Hepatocyte (in vitro differentiated cells): ENCODE measurements around the gene ZNRF4. TPM values are rescaled to one million over a fixed set of nuclear protein-coding genes. Genes with fewer than 3 reads are reported as not detected.

Source experiments
- DNase-seq: peaks from one replicate; pipeline ENCODE4 v3.0.0-alpha.2; 2016; ENCODE audit warnings: low spot score
- H2AFZ ChIP-seq: fragments of 200-600 bp; sonication (generic); 2 replicates; pipeline ENCODE4 v1.6.0; 2016; ENCODE audit warnings: antibody characterized with exemption, mild to moderate bottlenecking
- H3K27ac ChIP-seq: fragments of 200-600 bp; sonication (generic); 2 replicates; pipeline ENCODE4 v1.5.1; 2016; ENCODE audit warnings: mild to moderate bottlenecking
- H3K27me3 ChIP-seq: fragments of 200-600 bp; sonication (generic); 2 replicates; pipeline ENCODE4 v1.6.1; 2016
- H3K36me3 ChIP-seq: fragments of 200-600 bp; sonication (generic); replicated peaks from 2 replicates; pipeline ENCODE4 v1.5.1; 2016; ENCODE audit warnings: low read depth; ENCODE audit not compliant: insufficient read depth
- H3K4me1 ChIP-seq: fragments of 200-600 bp; sonication (generic); 2 replicates; pipeline ENCODE4 v1.5.1; 2016; ENCODE audit warnings: mild to moderate bottlenecking, moderate library complexity; ENCODE audit not compliant: insufficient read depth
- H3K4me2 ChIP-seq: fragments of 200-600 bp; sonication (generic); 2 replicates; pipeline ENCODE4 v1.6.0; 2016
- H3K4me3 ChIP-seq: fragments of 200-600 bp; sonication (generic); 2 replicates; pipeline ENCODE4 v1.5.1; 2016; ENCODE audit warnings: mild to moderate bottlenecking
- H3K79me2 ChIP-seq: fragments of 200-600 bp; sonication (generic); 2 replicates; pipeline ENCODE4 v1.6.0; 2017; ENCODE audit warnings: mild to moderate bottlenecking
- H3K9me2 ChIP-seq: fragments of 200-600 bp; sonication (generic); replicated peaks from 2 replicates; pipeline ENCODE4 v1.6.0; 2017; ENCODE audit warnings: mild to moderate bottlenecking; ENCODE audit not compliant: insufficient read depth
- H3K9me3 ChIP-seq: fragments of 200-600 bp; sonication (generic); 2 replicates; pipeline ENCODE4 v1.5.1; 2016; ENCODE audit warnings: low read depth, mild to moderate bottlenecking
- H4K20me1 ChIP-seq: fragments of 200-600 bp; sonication (generic); 2 replicates; pipeline ENCODE4 v1.6.0; 2016; ENCODE audit warnings: mild to moderate bottlenecking; ENCODE audit not compliant: insufficient read depth, poor library complexity, severe bottlenecking
- EZH2 ChIP-seq: fragments of 200-600 bp; sonication (generic); IDR thresholded peaks from 2 replicates; pipeline ENCODE4 v1.6.1; 2016; ENCODE audit warnings: antibody characterized with exemption, mild to moderate bottlenecking, borderline replicate concordance
- EZH2phosphoT487 ChIP-seq: fragments of 200-600 bp; sonication (generic); IDR thresholded peaks from one replicate; pipeline ENCODE4 v1.6.1; 2018; ENCODE audit warnings: antibody characterized with exemption, mild to moderate bottlenecking, low read depth, moderate library complexity; ENCODE audit not compliant: unreplicated experiment, severe bottlenecking
- WGBS: methylation state at CpG from one replicate; pipeline ENCODE4 v1.1.6; 2016; ENCODE audit warnings: low lambda C conversion rate; ENCODE audit errors: missing lambda C conversion rate; 5-methylcytosine and 5-hydroxymethylcytosine counted together
- polyA plus RNA-seq: library from polyadenylated mRNA; unstranded; fragments of >200 nt; fragmentation: Nextera tagmentation; extraction: Ambion mirVana; gene quantifications from 2 replicates; pipeline ENCODE4 v1.2.1, GENCODE V29; 2016
- total RNA-seq: library from RNA; depleted of rRNA; stranded (reverse); fragments of >200 nt; gene quantifications from 2 replicates; pipeline ENCODE4 v1.2.3, GENCODE V29; 2014
- TF ChIP-seq, protein P1 (sequence below): fragments of 200-600 bp; sonication (generic); IDR thresholded peaks from 2 replicates; pipeline ENCODE4 v1.5.1; 2016; ENCODE audit warnings: antibody characterized with exemption, mild to moderate bottlenecking; ENCODE audit not compliant: poor library complexity

The ZNRF4 gene
- total and polyA plus RNA-seq, 2 experiments from 2014 or later = not detected

DNA sequence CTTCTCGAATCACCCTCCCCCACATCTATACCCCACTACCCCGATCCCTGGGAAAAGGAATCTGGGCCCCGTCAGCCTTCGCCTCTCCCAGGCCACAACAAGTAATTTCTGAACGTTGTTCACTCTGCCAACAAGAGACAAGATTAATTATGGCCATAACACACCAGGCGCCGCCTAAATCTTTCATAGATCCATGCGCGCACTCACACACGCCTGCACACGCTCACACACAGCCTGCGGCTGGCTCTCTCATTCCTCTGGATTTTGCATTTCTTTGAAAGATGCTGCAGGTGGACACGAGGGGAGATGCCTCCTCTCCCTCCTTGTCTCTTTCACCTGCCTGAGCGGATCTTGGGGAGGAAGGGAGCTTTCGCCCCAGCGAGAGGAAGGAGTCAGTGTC is 17.1 kb downstream of the ZNRF4 start:
- no peak overlapping the region for H3K27ac ChIP-seq
- H3K9me2 ChIP-seq = no peaks in the 10 kb centered on the region
- H3K4me2 ChIP-seq = no peak overlapping the region
- no peaks in the 10 kb centered on the region for H4K20me1 ChIP-seq
- no peak for DNase-seq
- WGBS = 88% methylated on average over 16 of the region's 16 CpGs
- no peak overlapping the region for H2AFZ ChIP-seq
- no peak overlapping the region for H3K4me3 ChIP-seq
- H3K36me3 ChIP-seq = no peaks in the 10 kb centered on the region
- no peaks in the 10 kb centered on the region for H3K79me2 ChIP-seq
- no peaks in the 10 kb centered on the region for H3K9me3 ChIP-seq
- no peaks in the 10 kb centered on the region for H3K27me3 ChIP-seq
- H3K4me1 ChIP-seq = no peaks in the 10 kb centered on the region
- TF ChIP-seq EZH2 = no peak
- TF ChIP-seq EZH2phosphoT487 = no peak
- TF ChIP-seq, protein P1, sequence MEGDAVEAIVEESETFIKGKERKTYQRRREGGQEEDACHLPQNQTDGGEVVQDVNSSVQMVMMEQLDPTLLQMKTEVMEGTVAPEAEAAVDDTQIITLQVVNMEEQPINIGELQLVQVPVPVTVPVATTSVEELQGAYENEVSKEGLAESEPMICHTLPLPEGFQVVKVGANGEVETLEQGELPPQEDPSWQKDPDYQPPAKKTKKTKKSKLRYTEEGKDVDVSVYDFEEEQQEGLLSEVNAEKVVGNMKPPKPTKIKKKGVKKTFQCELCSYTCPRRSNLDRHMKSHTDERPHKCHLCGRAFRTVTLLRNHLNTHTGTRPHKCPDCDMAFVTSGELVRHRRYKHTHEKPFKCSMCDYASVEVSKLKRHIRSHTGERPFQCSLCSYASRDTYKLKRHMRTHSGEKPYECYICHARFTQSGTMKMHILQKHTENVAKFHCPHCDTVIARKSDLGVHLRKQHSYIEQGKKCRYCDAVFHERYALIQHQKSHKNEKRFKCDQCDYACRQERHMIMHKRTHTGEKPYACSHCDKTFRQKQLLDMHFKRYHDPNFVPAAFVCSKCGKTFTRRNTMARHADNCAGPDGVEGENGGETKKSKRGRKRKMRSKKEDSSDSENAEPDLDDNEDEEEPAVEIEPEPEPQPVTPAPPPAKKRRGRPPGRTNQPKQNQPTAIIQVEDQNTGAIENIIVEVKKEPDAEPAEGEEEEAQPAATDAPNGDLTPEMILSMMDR = no peak

DNA sequence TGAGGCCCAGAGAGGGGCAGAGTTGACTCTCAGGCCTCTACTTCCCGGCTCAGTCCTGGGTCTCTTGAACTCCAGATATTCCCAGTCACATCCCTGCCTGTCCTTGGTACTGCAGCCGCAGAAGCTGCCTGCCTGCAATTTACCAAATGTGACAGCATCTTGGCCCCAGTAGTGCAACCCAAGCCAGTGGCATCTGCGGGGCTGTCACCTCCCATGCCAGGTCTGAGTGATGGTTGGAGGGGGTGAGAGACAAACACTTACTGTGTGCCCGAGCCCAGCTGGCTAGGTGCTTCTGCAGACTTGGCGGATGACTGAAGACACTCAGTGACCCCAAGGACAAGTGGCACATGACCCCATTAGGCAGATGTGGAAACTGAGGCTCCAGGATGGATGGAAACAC is 18.4 kb downstream of the ZNRF4 start:
- H3K27ac ChIP-seq = no peak overlapping the region
- no peak overlapping the region for H3K4me3 ChIP-seq
- no peaks in the 10 kb centered on the region for H3K36me3 ChIP-seq
- WGBS = 97% methylated on average over 5 of the region's 5 CpGs
- H3K9me2 ChIP-seq = no peaks in the 10 kb centered on the region
- H3K79me2 ChIP-seq = no peaks in the 10 kb centered on the region
- H3K27me3 ChIP-seq = peaks cover 8% of the 10 kb centered on the region
- TF ChIP-seq, protein P1 = no peak
- TF ChIP-seq EZH2 (no peak), EZH2phosphoT487 (no peak)
- H3K9me3 ChIP-seq = no peaks in the 10 kb centered on the region
- no peaks in the 10 kb centered on the region for H4K20me1 ChIP-seq
- H2AFZ ChIP-seq = no peak overlapping the region
- H3K4me2 ChIP-seq = no peak overlapping the region
- DNase-seq = no peak
- H3K4me1 ChIP-seq = no peaks in the 10 kb centered on the region

DNA sequence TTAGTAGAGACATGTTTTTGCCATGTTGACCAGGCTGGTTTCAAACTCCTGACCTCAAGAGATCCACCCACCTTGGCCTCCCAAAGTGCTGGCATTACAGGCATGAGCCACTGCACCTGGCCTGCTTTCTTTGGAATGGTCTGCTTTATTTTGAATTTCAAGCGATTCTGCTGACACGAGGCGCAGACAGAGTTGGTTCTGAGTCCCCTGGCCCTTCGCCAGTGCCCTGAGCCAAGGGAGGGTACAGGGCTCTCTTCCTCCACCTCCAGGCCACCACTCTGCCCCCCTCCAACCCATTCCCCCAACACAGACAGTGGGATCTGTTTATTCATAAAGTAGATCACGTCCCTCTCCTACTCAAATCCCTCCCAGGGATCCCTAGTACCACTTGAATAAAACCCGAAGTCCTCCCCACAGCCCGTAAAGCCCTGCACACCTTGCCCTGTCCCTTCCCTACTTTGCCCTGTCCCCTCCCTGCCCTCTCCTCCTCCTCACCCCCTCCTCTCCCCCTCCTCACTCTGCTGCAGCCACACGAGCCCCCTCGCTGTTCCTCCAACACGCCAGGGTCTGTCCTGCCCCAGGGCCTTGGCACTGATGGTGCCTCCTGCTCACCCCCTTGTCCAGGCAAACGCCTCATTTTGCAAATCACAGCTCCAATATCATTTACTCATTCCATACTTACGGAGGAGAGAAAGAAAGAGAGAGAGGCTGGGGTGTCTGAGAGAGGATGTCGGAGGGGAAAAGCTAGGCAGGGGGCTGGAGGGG is 22.4 kb downstream of the ZNRF4 start:
- Histone ChIP-seq H3K4me3 (no peak overlapping the region), H3K4me1 (no peaks in the 10 kb centered on the region), H3K27me3 (peaks cover 14% of the 10 kb centered on the region), H3K79me2 (no peaks in the 10 kb centered on the region), H3K9me3 (no peaks in the 10 kb centered on the region), H3K9me2 (no peaks in the 10 kb centered on the region), H4K20me1 (no peaks in the 10 kb centered on the region), H3K27ac (no peak overlapping the region), H3K4me2 (peak overlapping the region; percentile 57), H3K36me3 (no peaks in the 10 kb centered on the region), H2AFZ (no peak overlapping the region)
- TF ChIP-seq EZH2 (no peak), EZH2phosphoT487 (no peak)
- TF ChIP-seq, protein P1 = no peak
- no peak for DNase-seq
- WGBS = 58% methylated on average over 8 of the region's 13 CpGs
